Suprapubic skin (tissue), 4 donors: Measurements from ENCODE around the gene PRR16. TPM values are rescaled to one million over a fixed set of nuclear protein-coding genes. Genes with fewer than 3 reads are reported as not detected.
A peak's percentile ranks its signal among the peaks of the same experiment; 100 is the strongest.

Experiments
- DNase-seq, 2 donors: peaks; one replicate each; pipeline ENCODE4 v3.0.0-alpha.2; 2019; ENCODE audit warnings: low spot score in 2 of 2
- H3K27ac ChIP-seq: fragments of 200-600 bp; sonication (generic); one replicate; pipeline ENCODE4 v1.5.1; 2019
- H3K27me3 ChIP-seq: fragments of 200-600 bp; sonication (generic); one replicate; pipeline ENCODE4 v1.5.1; 2019
- H3K36me3 ChIP-seq: fragments of 200-600 bp; sonication (generic); one replicate; pipeline ENCODE4 v1.5.1; 2019
- H3K4me1 ChIP-seq: fragments of 200-600 bp; sonication (generic); one replicate; pipeline ENCODE4 v1.5.1; 2019
- H3K4me3 ChIP-seq: fragments of 200-600 bp; sonication (generic); one replicate; pipeline ENCODE4 v1.5.1; 2019; ENCODE audit warnings: mild to moderate bottlenecking
- H3K9me3 ChIP-seq: fragments of 200-600 bp; sonication (generic); one replicate; pipeline ENCODE4 v1.5.1; 2019
- CTCF ChIP-seq, 2 donors: fragments of 200-600 bp in 1 of 2; fragments of 450-650 bp in 1 of 2; sonication (generic) in 1 of 2; IDR thresholded peaks; one replicate each; pipeline ENCODE4 v1.5.1; 2016 to 2019; ENCODE audit warnings: antibody characterized with exemption in 2 of 2, mild to moderate bottlenecking in 1 of 2, moderate library complexity in 1 of 2
- EP300 ChIP-seq: sonication (generic); formaldehyde crosslinking; IDR thresholded peaks from one replicate; pipeline ENCODE4 v1.6.1; 2017; ENCODE audit warnings: antibody characterized with exemption
- POLR2A ChIP-seq, 2 donors: fragments of 450-650 bp; IDR thresholded peaks; one replicate each; pipeline ENCODE4 v1.6.1; 2017; ENCODE audit warnings: antibody characterized with exemption in 2 of 2, mild to moderate bottlenecking in 2 of 2, moderate library complexity in 2 of 2
- POLR2AphosphoS5 ChIP-seq, 3 donors: sonication (generic); formaldehyde crosslinking; IDR thresholded peaks; one replicate each; pipeline ENCODE4 v1.6.1; 2017; ENCODE audit warnings: antibody characterized with exemption in 3 of 3
- WGBS: methylation state at CpG from one replicate; pipeline ENCODE4 v1.1.5; 2018; 5-methylcytosine and 5-hydroxymethylcytosine counted together
- total RNA-seq, 4 donors: library from RNA; depleted of rRNA; stranded (reverse); fragments of >200 nt; gene quantifications; one replicate each; pipeline ENCODE4 v1.1.0, GENCODE V29; 2016

Gene PRR16
- total RNA-seq, 4 donors from 2014 or later, result 0.76 to 1.4 (median 1.0) TPM

- Histone ChIP-seq H3K9me3 (no peaks in the 10 kb centered on the region), H3K4me1 (peaks cover 4% of the 10 kb centered on the region), H3K4me3 (no peak overlapping the region), H3K27ac (no peak overlapping the region), H3K36me3 (no peaks in the 10 kb centered on the region), H3K27me3 (no peaks in the 10 kb centered on the region)
- no peak for DNase-seq
- TF ChIP-seq EP300 (no peak), POLR2A (IDR thresholded peaks at IDR 0.05) (no peak), CTCF (IDR thresholded peaks at IDR 0.05) (no peak), POLR2AphosphoS5 (IDR thresholded peaks at IDR 0.05) (no peak)
- WGBS, result 90% methylated on average over 1 of the region's 1 CpG
Observed at GRCh38 chr5:120609570-120609969, 145.5 kb downstream of the PRR16 start.

- H3K9me3 ChIP-seq, result no peaks in the 10 kb centered on the region
- no peaks in the 10 kb centered on the region for H3K36me3 ChIP-seq
- H3K4me1 ChIP-seq, result peaks cover 4% of the 10 kb centered on the region
- 90% methylated on average over 2 of the region's 2 CpGs for WGBS
- no peak for DNase-seq
- H3K4me3 ChIP-seq, result no peak overlapping the region
- no peak overlapping the region for H3K27ac ChIP-seq
- TF ChIP-seq EP300, result no peak
- no peak for TF ChIP-seq CTCF (IDR thresholded peaks at IDR 0.05)
- TF ChIP-seq POLR2A (IDR thresholded peaks at IDR 0.05), result no peak
- TF ChIP-seq POLR2AphosphoS5 (IDR thresholded peaks at IDR 0.05), result no peak
- H3K27me3 ChIP-seq, result no peaks in the 10 kb centered on the region
Observed at GRCh38 chr5:120610145-120610544, 146.0 kb downstream of the PRR16 start.

- H3K27me3 ChIP-seq, result no peaks in the 10 kb centered on the region
- H3K9me3 ChIP-seq, result no peaks in the 10 kb centered on the region
- no peak for TF ChIP-seq POLR2A (IDR thresholded peaks at IDR 0.05)
- TF ChIP-seq CTCF (IDR thresholded peaks at IDR 0.05), result no peak
- no peak for TF ChIP-seq EP300
- no peak for TF ChIP-seq POLR2AphosphoS5 (IDR thresholded peaks at IDR 0.05)
- H3K4me3 ChIP-seq, result no peak overlapping the region
- no peak overlapping the region for H3K27ac ChIP-seq
- no peak for DNase-seq
- H3K4me1 ChIP-seq, result peaks cover 4% of the 10 kb centered on the region
- no peaks in the 10 kb centered on the region for H3K36me3 ChIP-seq
Observed at GRCh38 chr5:120613729-120614128, 149.6 kb downstream of the PRR16 start.

- no peaks in the 10 kb centered on the region for H3K36me3 ChIP-seq
- H3K9me3 ChIP-seq, result no peaks in the 10 kb centered on the region
- peak overlapping the region; percentile 20 for H3K27ac ChIP-seq
- peaks cover 4% of the 10 kb centered on the region for H3K4me1 ChIP-seq
- DNase-seq, result no peak
- 34% methylated on average over 2 of the region's 2 CpGs for WGBS
- TF ChIP-seq EP300 (no peak), POLR2AphosphoS5 (IDR thresholded peaks at IDR 0.05) (no peak), POLR2A (IDR thresholded peaks at IDR 0.05) (no peak), CTCF (IDR thresholded peaks at IDR 0.05) (no peak)
- no peak overlapping the region for H3K4me3 ChIP-seq
- no peaks in the 10 kb centered on the region for H3K27me3 ChIP-seq
Observed at GRCh38 chr5:120614531-120615180, 150.6 kb downstream of the PRR16 start.

- Histone ChIP-seq H3K36me3 (no peaks in the 10 kb centered on the region), H3K27me3 (no peaks in the 10 kb centered on the region), H3K9me3 (no peaks in the 10 kb centered on the region), H3K4me1 (peaks cover 4% of the 10 kb centered on the region), H3K27ac (no peak overlapping the region), H3K4me3 (no peak overlapping the region)
- 68% methylated on average over 7 of the region's 7 CpGs for WGBS
- no peak for DNase-seq
- no peak for TF ChIP-seq POLR2AphosphoS5 (IDR thresholded peaks at IDR 0.05)
- no peak for TF ChIP-seq POLR2A (IDR thresholded peaks at IDR 0.05)
- no peak for TF ChIP-seq CTCF (IDR thresholded peaks at IDR 0.05)
- TF ChIP-seq EP300, result no peak
Observed at GRCh38 chr5:120615967-120616645, 152.0 kb downstream of the PRR16 start.
